ENCODE results near the gene PDE11A. TPM values are rescaled to one million over a fixed set of nuclear protein-coding genes. Genes with fewer than 3 reads are reported as not detected.

Gene PDE11A
- total and polyA plus RNA-seq, 4 donors = 1.0 to 5.9 (median 1.7) TPM

- Histone ChIP-seq H3K27ac (ENCODE audit: low read depth in 1 of 2, low read length in 2 of 2) (no peak overlapping the region), H3K4me3 (ENCODE audit: low read depth in 1 of 3, low read length in 3 of 3) (no peak overlapping the region), H3K9me3 (ENCODE audit: control insufficient read depth in 4 of 4, low read length in 3 of 4) (no peaks in the 10 kb centered on the region), H3K9ac (ENCODE audit: low read depth in 1 of 2, low read length in 2 of 2) (no peak overlapping the region), H3K27me3 (ENCODE audit: control insufficient read depth in 4 of 4, insufficient read depth in 4 of 4, low read length in 3 of 4) (no peaks in the 10 kb centered on the region), H3K36me3 (ENCODE audit: control insufficient read depth in 4 of 4, insufficient read depth in 3 of 4, low read depth in 1 of 4, low read length in 3 of 4) (no peaks in the 10 kb centered on the region), H3K4me1 (ENCODE audit: control insufficient read depth in 4 of 4, insufficient read depth in 4 of 4, low read length in 3 of 4) (peaks cover 0 to 10% (median 2%) of the 10 kb centered on the region in 4 donors)
- TF ChIP-seq ZBTB33 (IDR thresholded peaks at IDR 0.05) (no peak), HNF4A (conservative IDR thresholded peaks at IDR 0.05) (no peak), JUND (IDR thresholded peaks at IDR 0.05) (no peak), NR2F2 (IDR thresholded peaks at IDR 0.05) (no peak)
- DNase-seq (ENCODE audit: low spot score) = no peak
Observed at GRCh38 chr2:177868806-177869205, 203.8 kb downstream of the PDE11A start.

GRCh38 chr2:177857538-177857937 lies 215.0 kb downstream of the PDE11A start:
- WGBS = 76% methylated on average over 1 of the region's 1 CpG
- H3K36me3 ChIP-seq (ENCODE audit: control insufficient read depth in 4 of 4, insufficient read depth in 3 of 4, low read depth in 1 of 4, low read length in 3 of 4) = peaks cover 0 to 2% (median 0%) of the 10 kb centered on the region in 4 donors
- H3K9ac ChIP-seq (ENCODE audit: low read depth in 1 of 2, low read length in 2 of 2) = no peak overlapping the region
- peaks cover 0 to 12% (median 10%) of the 10 kb centered on the region in 4 donors for H3K4me1 ChIP-seq (ENCODE audit: control insufficient read depth in 4 of 4, insufficient read depth in 4 of 4, low read length in 3 of 4)
- H3K9me3 ChIP-seq (ENCODE audit: control insufficient read depth in 4 of 4, low read length in 3 of 4) = peaks cover 0 to 3% (median 0%) of the 10 kb centered on the region in 4 donors
- H3K27me3 ChIP-seq (ENCODE audit: control insufficient read depth in 4 of 4, insufficient read depth in 4 of 4, low read length in 3 of 4) = no peaks in the 10 kb centered on the region
- TF ChIP-seq CTCF (IDR thresholded peaks at IDR 0.05; ENCODE audit: low read depth, low read length, missing input control) (no peak), MAX (IDR thresholded peaks at IDR 0.05) (no peak), FOXA1 (IDR thresholded peaks at IDR 0.05) (no peak), NR2F2 (IDR thresholded peaks at IDR 0.05) (no peak), GABPA (IDR thresholded peaks at IDR 0.05 in 1 of 2, conservative IDR thresholded peaks at IDR 0.05 in 1 of 2) (no peak), REST (IDR thresholded peaks at IDR 0.05) (no peak), TAF1 (conservative IDR thresholded peaks at IDR 0.05) (no peak), FOXA2 (IDR thresholded peaks at IDR 0.05) (no peak), JUND (IDR thresholded peaks at IDR 0.05) (no peak), HNF4G (IDR thresholded peaks at IDR 0.05) (no peak), ZBTB33 (IDR thresholded peaks at IDR 0.05) (no peak), HNF4A (conservative IDR thresholded peaks at IDR 0.05) (no peak), RXRA (IDR thresholded peaks at IDR 0.05) (no peak), SP1 (IDR thresholded peaks at IDR 0.05) (no peak), EGR1 (IDR thresholded peaks at IDR 0.05; ENCODE audit: low read depth in 2 of 2) (no peak)
- DNase-seq (ENCODE audit: low spot score) = no peak
- no peak overlapping the region for H3K27ac ChIP-seq (ENCODE audit: low read depth in 1 of 2, low read length in 2 of 2)
- H3K4me3 ChIP-seq (ENCODE audit: low read depth in 1 of 3, low read length in 3 of 3) = no peak overlapping the region
